Activated B cell treated with CpG ODN at 0.5 μM for 24 hours (primary cell): ENCODE data around the gene ALS2CL. TPM values are rescaled to one million over a fixed set of nuclear protein-coding genes. Genes with fewer than 3 reads are reported as not detected.

Experiments
- ATAC-seq: fragments of 200-7000 bp; cut with Tn5 transposase; one replicate; pipeline ENCODE4 v1.10.0; 2021; ENCODE audit warnings: low read depth, mild to moderate bottlenecking, moderate library complexity
- CTCF ChIA-PET: fragments of 350-600 bp; sonication (Branson Sonifier 250); formaldehyde crosslinking; loops from one replicate; lab custom pipeline; 2021; ENCODE audit warnings: antibody characterized with exemption; lab: Charles Lee
- POLR2A ChIA-PET: fragments of 350-600 bp; sonication (Branson Sonifier 250); formaldehyde crosslinking; loops from one replicate; lab custom pipeline; 2021; ENCODE audit warnings: antibody characterized with exemption; lab: Charles Lee
- DNase-seq: peaks from one replicate; pipeline ENCODE4 v3.0.0; 2022
- H3K27ac Mint-ChIP-seq: one replicate; pipeline ENCODE4 v1.8.0; 2020; ENCODE audit warnings: mixed read lengths
- H3K27me3 Mint-ChIP-seq: one replicate; pipeline ENCODE4 v1.8.0; 2021; ENCODE audit warnings: mixed read lengths
- H3K36me3 Mint-ChIP-seq: one replicate; pipeline ENCODE4 v1.8.0; 2021; ENCODE audit warnings: low read depth, mixed read lengths
- H3K4me1 Mint-ChIP-seq: one replicate; pipeline ENCODE4 v1.8.0; 2021; ENCODE audit warnings: mixed read lengths
- H3K4me3 Mint-ChIP-seq: one replicate; pipeline ENCODE4 v1.8.0; 2020; ENCODE audit warnings: mild to moderate bottlenecking, mixed read lengths
- H3K9me3 Mint-ChIP-seq: one replicate; pipeline ENCODE4 v1.8.0; 2020; ENCODE audit warnings: mixed read lengths
- CTCF ChIP-seq: fragments of 200-600 bp; IDR thresholded peaks from one replicate; pipeline ENCODE4 v1.8.0; 2022; ENCODE audit warnings: antibody characterized with exemption, mild to moderate bottlenecking
- intact Hi-C: fragments of 100-400 bp; cut with micrococcal nuclease; formaldehyde crosslinking; loops from one replicate; pipeline ENCODE4 v1.15.1; 2024
- total RNA-seq: library from RNA; stranded (reverse); gene quantifications from 2 replicates; pipeline ENCODE4 v1.2.3, GENCODE V29; 2022

Gene ALS2CL
- total RNA-seq, 1 donor from 2014 or later = 1.6 TPM

GRCh38 chr3:46715507-46716175, 22.2 kb upstream of the ALS2CL start:
- Mint-ChIP-seq H3K9me3 (no peaks in the 10 kb centered on the region), H3K4me1 (peaks cover 2% of the 10 kb centered on the region), H3K36me3 (no peaks in the 10 kb centered on the region), H3K27ac (no peak overlapping the region), H3K27me3 (peaks cover 16% of the 10 kb centered on the region), H3K4me3 (no peak overlapping the region)
- no peak for TF ChIP-seq CTCF
- ChIA-PET CTCF (no interaction called here), POLR2A (no interaction called here)
- intact Hi-C loops = no loop called here
- DNase-seq = no peak
- ATAC-seq = no peak

GRCh38 chr3:46714728-46715506, 21.4 kb upstream of the ALS2CL start:
- ChIA-PET CTCF (interaction anchor here (0.5 kb wide), 1 partner anchor 1783 kb away, joined by 3 read pairs; no protein-coding TSS in a partner anchor), POLR2A (no interaction called here)
- no peak for TF ChIP-seq CTCF
- no peak for ATAC-seq
- Mint-ChIP-seq H3K27me3 (peaks cover 16% of the 10 kb centered on the region), H3K9me3 (no peaks in the 10 kb centered on the region), H3K36me3 (no peaks in the 10 kb centered on the region), H3K4me1 (peaks cover 2% of the 10 kb centered on the region), H3K4me3 (no peak overlapping the region), H3K27ac (no peak overlapping the region)
- intact Hi-C loops = no loop called here
- DNase-seq = no peak

GRCh38 chr3:46713898-46714552, 20.5 kb upstream of the ALS2CL start:
- ChIA-PET POLR2A (no interaction called here), CTCF (no interaction called here)
- Mint-ChIP-seq H3K4me1 (peaks cover 2% of the 10 kb centered on the region), H3K27me3 (peaks cover 12% of the 10 kb centered on the region), H3K27ac (peak overlapping the region; percentile 35), H3K4me3 (no peak overlapping the region), H3K9me3 (no peaks in the 10 kb centered on the region), H3K36me3 (no peaks in the 10 kb centered on the region)
- TF ChIP-seq CTCF = no peak
- ATAC-seq = peak; percentile 72
- intact Hi-C loops = no loop called here
- DNase-seq = no peak

GRCh38 chr3:46713050-46713897, 19.8 kb upstream of the ALS2CL start:
- Mint-ChIP-seq H3K27ac (peak overlapping the region; percentile 35), H3K27me3 (peaks cover 7% of the 10 kb centered on the region), H3K36me3 (no peaks in the 10 kb centered on the region), H3K9me3 (no peaks in the 10 kb centered on the region), H3K4me1 (peaks cover 2% of the 10 kb centered on the region), H3K4me3 (no peak overlapping the region)
- no peak for ATAC-seq
- intact Hi-C loops = no loop called here
- no peak for TF ChIP-seq CTCF
- ChIA-PET CTCF (no interaction called here), POLR2A (no interaction called here)
- DNase-seq = no peak
